ENCODE measurements around the gene WWOX.
A peak's percentile ranks its signal among the peaks of the same experiment; 100 is the strongest.

Gene WWOX

DNA sequence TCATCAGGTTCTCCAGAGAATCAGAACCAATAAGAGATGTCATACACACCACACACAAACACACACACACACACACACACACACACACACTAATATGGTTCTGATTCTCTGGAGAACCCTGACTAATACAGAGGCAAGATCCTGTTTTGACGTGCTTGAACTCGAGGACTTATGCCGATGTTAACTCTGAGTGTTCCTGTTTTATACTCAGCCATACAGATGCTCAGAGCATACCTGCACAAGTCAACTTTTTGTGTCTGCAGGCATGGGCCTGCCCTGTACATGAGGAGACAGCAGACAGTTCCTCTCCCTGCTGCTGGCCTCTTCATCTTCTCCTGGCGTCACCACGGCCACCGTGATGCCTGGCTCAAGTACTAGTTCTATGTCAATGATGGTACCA lies 635.9 kb downstream of the WWOX start:
- Mint-ChIP-seq H3K4me3 (no peak overlapping the region), H3K4me1 (ENCODE audit: low read depth) (peaks cover 7% of the 10 kb centered on the region), H3K27ac (no peak overlapping the region), H3K27me3 (no peaks in the 10 kb centered on the region), H3K9me3 (no peaks in the 10 kb centered on the region), H3K36me3 (ENCODE audit: low read depth) (no peaks in the 10 kb centered on the region)
- no peak for DNase-seq

DNA sequence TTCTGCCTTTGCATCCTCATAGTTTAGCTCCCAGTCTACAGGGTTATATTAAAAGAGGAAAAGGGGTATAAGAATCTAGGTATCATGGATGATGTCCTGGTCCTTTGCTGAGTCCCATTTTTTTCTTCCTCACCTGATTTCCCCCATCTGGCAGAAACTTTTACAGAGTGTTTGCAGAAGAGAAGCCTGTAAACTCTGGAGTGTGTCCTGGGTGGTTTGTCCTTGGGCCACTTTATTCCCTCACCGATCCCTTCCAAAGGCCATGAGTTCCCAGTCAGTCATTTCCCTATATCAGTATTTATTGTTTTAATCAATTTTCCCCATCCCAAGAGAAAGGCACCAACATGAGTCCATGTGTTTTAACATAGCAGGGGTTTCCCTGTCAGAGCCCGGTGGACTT lies 638.2 kb downstream of the WWOX start:
- H3K4me1 Mint-ChIP-seq (ENCODE audit: low read depth) = peaks cover 16% of the 10 kb centered on the region
- no peaks in the 10 kb centered on the region for H3K9me3 Mint-ChIP-seq
- H3K4me3 Mint-ChIP-seq = no peak overlapping the region
- no peak for DNase-seq
- no peak overlapping the region for H3K27ac Mint-ChIP-seq
- H3K36me3 Mint-ChIP-seq (ENCODE audit: low read depth) = no peaks in the 10 kb centered on the region
- H3K27me3 Mint-ChIP-seq = no peaks in the 10 kb centered on the region

DNA sequence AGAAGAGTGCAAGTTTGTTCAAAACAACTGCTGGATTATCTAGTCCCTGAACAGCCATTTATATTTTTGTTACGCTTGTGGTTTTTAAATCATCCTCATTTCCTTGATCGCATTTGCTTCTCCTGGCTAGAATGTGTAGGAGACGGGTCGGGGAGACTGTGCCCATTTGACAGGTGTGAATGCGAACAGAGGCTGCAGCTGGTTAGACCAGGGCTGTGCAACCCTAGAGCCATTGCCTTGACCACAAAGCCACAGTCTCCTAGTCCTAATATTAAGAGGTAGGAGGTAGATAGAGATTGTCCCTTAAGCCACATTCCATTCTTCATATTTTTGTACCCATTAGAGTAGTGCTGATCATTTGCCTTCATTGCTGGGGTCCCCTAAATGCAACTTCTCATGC lies 639.1 kb downstream of the WWOX start:
- Mint-ChIP-seq H3K4me3 (no peak overlapping the region), H3K27me3 (no peaks in the 10 kb centered on the region), H3K9me3 (no peaks in the 10 kb centered on the region), H3K36me3 (ENCODE audit: low read depth) (no peaks in the 10 kb centered on the region), H3K27ac (no peak overlapping the region), H3K4me1 (ENCODE audit: low read depth) (peaks cover 25% of the 10 kb centered on the region)
- DNase-seq = no peak

DNA sequence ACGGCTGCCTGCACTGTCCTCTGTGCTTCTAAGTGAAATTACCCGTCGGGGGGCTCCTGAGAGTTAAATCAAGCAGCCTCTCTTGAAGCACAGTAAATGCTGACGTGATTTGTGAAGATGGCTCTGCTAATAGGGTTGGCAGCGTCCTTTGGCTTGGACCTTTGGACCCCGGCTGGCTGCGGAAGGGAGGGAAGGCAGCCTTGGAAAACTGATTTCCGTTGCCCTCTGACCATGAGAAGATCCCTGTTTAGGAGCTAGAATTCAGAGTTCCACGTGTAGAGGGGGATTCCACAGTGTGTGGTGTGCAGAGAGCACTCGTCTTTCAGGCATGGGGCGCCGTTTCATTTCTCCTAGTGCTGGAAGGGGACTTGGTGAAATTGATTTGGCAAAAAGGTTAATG lies 640.8 kb downstream of the WWOX start:
- no peaks in the 10 kb centered on the region for H3K9me3 Mint-ChIP-seq
- DNase-seq = no peak
- peaks cover 29% of the 10 kb centered on the region for H3K4me1 Mint-ChIP-seq (ENCODE audit: low read depth)
- H3K27ac Mint-ChIP-seq = no peak overlapping the region
- no peaks in the 10 kb centered on the region for H3K36me3 Mint-ChIP-seq (ENCODE audit: low read depth)
- no peak overlapping the region for H3K4me3 Mint-ChIP-seq
- H3K27me3 Mint-ChIP-seq = no peaks in the 10 kb centered on the region

DNA sequence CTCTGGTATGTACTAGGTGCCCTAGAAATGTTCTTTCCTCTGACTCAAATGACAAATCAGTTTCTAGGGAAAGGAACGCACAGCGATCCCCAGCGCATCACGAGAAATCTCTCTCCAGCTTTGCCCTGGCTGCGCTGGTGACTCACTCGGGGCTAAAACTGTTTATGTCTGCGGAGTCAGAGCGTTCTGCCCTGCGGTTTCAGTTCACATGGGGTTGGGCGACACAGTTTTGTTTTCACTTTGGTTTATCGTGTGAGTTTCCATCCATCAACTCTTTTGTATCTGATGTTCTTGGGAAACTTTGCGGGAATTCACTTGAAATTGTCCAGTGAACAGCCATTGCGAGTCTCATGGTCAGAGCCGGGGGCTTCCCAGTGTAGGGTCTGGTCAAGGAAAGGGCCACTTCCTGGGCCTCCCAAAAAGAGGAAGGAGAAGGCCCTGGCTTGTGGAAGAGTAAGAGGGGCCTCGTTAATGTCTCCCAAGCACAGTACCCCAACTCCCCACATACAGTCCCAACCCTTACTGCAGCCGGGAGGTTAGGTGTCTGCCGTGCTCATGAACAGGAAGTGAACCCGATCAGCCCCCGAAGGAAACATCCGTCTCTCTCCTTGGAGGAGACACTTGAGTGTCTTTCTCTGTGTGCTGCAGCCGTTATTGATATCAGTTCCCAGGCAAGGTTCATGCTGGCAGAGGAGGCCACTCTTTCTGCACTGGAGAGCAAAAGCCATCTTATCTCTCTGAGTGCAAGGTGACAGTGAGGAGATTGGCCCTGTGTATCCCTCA lies 643.2 kb downstream of the WWOX start:
- peak; percentile 80 for DNase-seq
- Mint-ChIP-seq H3K4me3 (peak overlapping the region; percentile 67), H3K36me3 (ENCODE audit: low read depth) (no peaks in the 10 kb centered on the region), H3K27ac (peak overlapping the region; percentile 94), H3K4me1 (ENCODE audit: low read depth) (peaks cover 29% of the 10 kb centered on the region), H3K27me3 (no peaks in the 10 kb centered on the region), H3K9me3 (peaks cover 5% of the 10 kb centered on the region)

DNA sequence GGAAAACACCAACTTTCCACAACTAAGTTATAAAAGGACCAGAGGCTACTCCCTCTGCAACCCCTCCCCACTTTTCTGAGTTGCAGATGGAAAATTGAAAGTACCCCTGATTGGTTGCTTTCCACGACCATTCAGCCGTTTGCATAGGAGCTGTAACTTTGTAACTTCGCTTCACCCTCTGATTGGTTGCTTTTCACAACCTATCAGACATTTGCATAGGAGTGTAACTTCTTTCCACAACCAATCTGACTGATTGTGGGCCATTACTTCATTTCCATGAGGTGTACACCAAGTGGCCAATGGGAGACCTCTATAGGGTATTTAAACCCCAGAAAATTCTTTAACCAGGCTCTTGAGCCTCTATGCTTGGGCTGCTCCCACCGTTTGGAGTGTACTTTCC lies 644.1 kb downstream of the WWOX start:
- Mint-ChIP-seq H3K27me3 (no peaks in the 10 kb centered on the region), H3K27ac (peak overlapping the region; percentile 94), H3K36me3 (ENCODE audit: low read depth) (no peaks in the 10 kb centered on the region), H3K4me1 (ENCODE audit: low read depth) (peaks cover 28% of the 10 kb centered on the region), H3K4me3 (no peak overlapping the region), H3K9me3 (peaks cover 5% of the 10 kb centered on the region)
- DNase-seq = no peak

DNA sequence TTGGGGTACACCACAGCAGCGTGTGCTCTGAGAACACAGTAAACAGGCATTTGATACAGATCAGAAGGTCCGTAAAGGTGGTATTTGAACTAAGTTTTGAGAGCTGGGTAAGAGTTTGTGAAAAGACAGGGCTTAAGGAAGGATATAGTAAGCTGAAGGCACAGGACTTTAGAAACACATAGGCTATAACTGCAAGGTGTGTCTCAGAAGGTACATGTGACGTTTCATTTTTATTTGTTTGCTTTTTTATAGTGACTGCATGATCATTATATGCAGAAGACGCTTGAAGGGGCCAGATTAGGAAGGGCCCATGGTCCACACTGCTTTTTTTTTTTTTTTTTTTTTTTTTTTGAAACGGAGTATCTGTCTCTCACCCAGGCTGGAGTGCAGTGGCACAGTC lies 644.6 kb downstream of the WWOX start:
- Mint-ChIP-seq H3K27me3 (no peaks in the 10 kb centered on the region), H3K36me3 (ENCODE audit: low read depth) (no peaks in the 10 kb centered on the region), H3K4me1 (ENCODE audit: low read depth) (peaks cover 34% of the 10 kb centered on the region), H3K4me3 (no peak overlapping the region), H3K9me3 (peaks cover 5% of the 10 kb centered on the region), H3K27ac (no peak overlapping the region)
- no peak for DNase-seq

DNA sequence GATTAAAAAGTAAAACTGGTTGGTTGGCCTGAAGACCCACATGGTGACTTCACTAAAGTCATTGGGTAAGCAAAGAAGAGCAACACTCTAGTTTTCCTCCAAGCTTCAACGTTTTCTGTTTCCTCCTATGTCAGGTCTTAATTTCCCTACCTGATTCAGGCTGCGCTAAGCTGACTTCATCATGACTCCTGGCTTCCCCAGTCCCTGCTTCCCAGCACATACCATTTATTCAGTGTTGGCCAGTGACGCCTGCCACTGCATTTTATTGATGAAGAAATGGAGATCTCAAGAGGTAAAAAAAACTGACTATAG lies 645.3 kb downstream of the WWOX start:
- Mint-ChIP-seq H3K4me1 (ENCODE audit: low read depth) (peaks cover 40% of the 10 kb centered on the region), H3K4me3 (no peak overlapping the region), H3K27me3 (no peaks in the 10 kb centered on the region), H3K27ac (no peak overlapping the region), H3K9me3 (peaks cover 5% of the 10 kb centered on the region), H3K36me3 (ENCODE audit: low read depth) (no peaks in the 10 kb centered on the region)
- no peak for DNase-seq

DNA sequence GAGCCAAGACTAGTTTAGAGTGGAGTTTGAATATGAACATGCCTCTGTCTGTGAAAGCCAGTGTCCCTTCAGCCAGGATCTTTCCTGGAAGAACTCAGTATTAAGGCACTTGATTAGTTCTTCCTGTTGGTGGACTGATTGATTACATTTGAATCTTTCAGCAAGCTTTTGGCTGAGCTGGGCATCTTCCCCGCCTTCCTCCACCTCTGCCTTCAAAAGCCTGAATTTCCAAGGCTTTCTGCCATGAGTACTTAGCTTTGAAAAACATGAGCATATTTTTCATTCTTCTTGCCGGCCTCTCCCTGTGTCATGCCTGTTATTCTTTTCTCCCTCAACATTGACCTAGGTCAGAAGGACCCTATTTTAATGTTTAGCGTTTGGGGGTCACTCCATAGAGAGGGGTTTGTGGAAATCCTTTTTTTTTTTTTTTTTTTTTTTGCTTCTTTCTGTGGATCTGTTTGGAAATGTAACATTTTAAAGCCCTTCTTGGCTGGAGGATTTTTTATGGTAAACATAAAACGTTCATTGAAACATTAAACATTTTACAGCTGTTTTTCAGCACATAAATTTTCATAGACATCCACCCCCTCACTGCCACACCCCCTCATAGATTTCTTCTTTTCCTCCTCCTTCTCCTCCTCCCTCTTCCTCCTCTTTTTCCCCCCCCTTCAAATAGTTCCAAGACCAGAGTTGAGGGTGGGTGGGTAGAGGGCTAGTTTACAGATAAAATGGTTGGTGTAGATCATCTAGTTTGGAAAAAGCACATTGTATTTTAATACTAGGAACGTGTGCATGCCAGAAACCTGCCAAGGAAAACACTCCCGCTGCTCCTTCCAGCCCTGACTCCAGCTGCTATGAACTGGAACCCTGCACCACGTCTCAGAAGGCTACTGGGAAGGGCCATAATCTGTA lies 645.9 kb downstream of the WWOX start:
- Mint-ChIP-seq H3K36me3 (ENCODE audit: low read depth) (no peaks in the 10 kb centered on the region), H3K9me3 (peaks cover 5% of the 10 kb centered on the region), H3K4me3 (no peak overlapping the region), H3K27me3 (no peaks in the 10 kb centered on the region), H3K4me1 (ENCODE audit: low read depth) (peaks cover 45% of the 10 kb centered on the region), H3K27ac (no peak overlapping the region)
- no peak for DNase-seq

DNA sequence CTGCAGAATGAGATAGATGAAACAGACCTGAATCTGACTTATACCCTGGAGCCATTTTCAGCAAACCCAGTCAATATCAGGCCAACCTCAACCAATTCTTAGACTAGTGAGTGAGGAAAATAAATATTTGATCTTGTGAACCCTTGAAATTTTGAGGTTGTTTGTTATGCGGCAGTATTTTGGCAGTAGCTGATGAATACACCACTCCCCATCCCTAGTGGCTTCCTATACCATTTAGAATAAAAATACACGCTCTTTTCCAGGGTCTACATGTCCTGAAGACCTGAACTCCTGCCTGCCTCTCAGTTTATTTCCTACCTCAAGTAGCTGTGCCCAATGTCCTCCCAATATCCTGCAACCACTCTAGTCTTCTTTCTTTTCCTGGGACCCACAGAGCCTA lies 647.3 kb downstream of the WWOX start:
- Mint-ChIP-seq H3K4me3 (no peak overlapping the region), H3K36me3 (ENCODE audit: low read depth) (no peaks in the 10 kb centered on the region), H3K27ac (no peak overlapping the region), H3K9me3 (peaks cover 5% of the 10 kb centered on the region), H3K27me3 (no peaks in the 10 kb centered on the region), H3K4me1 (ENCODE audit: low read depth) (peaks cover 51% of the 10 kb centered on the region)
- no peak for DNase-seq

DNA sequence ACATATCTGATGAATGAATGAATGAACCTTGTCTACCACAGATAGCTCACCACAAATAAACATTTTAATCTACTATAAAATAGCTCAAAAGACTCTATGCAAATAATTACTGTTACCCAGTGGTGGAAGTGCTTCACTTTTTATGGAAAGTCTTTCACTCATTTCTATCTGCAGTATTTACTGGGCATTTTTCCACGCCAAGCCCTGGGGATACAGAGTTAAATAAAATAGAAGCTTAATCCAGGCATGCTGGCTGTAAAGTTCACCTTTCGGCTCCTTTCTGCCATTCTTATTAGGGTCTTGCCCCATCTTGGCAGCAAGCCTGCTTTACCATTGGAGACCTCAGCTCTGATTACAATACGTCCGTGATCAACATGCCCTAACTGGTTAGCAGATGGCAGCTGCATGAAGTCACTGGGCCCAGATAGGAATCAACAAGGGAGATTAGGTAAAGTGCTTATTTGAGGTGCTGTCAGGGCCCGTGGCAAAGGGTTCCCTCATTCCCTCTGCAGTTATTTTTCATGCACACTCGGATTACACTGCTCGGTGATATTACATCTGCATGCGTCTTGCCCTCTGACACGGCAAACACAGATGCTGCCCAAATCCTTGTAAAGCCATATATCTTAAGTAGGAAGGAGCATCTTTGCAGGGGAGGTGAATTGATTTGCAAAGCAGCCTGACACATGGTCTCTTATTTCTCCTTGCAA lies 648.9 kb downstream of the WWOX start:
- DNase-seq = no peak
- H3K9me3 Mint-ChIP-seq = peaks cover 5% of the 10 kb centered on the region

DNA sequence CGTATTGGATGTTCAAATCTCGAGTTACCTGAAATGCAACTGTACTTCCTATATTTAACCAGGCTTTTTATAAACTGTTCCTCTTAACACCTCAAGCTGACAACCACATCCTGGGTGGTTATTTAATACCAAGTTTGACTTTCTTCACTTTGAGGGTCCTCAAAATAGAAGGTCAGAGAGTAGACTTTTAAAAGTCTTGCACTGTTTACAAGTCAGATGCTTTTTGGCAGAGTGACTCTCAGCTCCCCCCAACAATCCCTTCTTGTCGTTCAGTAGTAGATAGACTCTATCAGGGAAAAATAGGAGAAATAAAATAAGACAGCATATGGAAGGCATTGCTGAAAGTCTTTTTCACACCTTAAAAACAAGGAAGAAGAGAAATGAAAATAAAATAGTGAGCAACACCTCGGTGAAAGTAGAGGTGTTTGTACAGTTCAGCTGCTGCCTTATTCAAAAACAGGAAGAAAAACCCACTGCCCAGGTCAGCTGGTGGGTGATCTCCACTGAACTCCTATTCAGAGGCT lies 650.4 kb downstream of the WWOX start:
- no peaks in the 10 kb centered on the region for H3K27me3 Mint-ChIP-seq
- no peaks in the 10 kb centered on the region for H3K36me3 Mint-ChIP-seq (ENCODE audit: low read depth)
- no peak overlapping the region for H3K27ac Mint-ChIP-seq
- H3K9me3 Mint-ChIP-seq = peaks cover 5% of the 10 kb centered on the region
- peaks cover 27% of the 10 kb centered on the region for H3K4me1 Mint-ChIP-seq (ENCODE audit: low read depth)
- DNase-seq = no peak
- H3K4me3 Mint-ChIP-seq = peak overlapping the region; percentile 28

More for the DNA sequence above, 648.9 kb downstream of the WWOX start:
- Mint-ChIP-seq H3K4me3 (no peak overlapping the region), H3K27ac (no peak overlapping the region), H3K36me3 (ENCODE audit: low read depth) (no peaks in the 10 kb centered on the region), H3K4me1 (ENCODE audit: low read depth) (peaks cover 35% of the 10 kb centered on the region), H3K27me3 (no peaks in the 10 kb centered on the region)

DNA sequence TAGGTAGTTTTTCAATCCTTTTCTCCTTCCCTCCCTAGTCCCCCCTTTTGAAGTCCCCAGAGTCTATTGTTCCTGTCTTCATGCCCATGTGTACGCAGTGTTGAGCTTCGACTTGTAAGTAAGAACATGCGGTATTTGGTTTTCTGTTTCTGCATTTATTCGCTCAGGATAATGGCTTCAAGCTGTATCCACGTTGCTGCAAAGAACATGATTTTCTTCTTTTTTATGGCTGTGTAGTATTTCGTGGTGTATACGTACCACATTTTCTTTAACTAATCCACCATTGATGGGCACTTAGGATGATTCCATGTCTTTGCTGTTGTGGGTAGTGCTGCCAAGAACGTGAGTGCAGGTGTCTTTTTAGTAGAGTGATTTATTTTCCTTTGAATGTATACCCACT lies 651.2 kb downstream of the WWOX start:
- DNase-seq = no peak
- Mint-ChIP-seq H3K9me3 (peaks cover 5% of the 10 kb centered on the region), H3K36me3 (ENCODE audit: low read depth) (no peaks in the 10 kb centered on the region), H3K27me3 (no peaks in the 10 kb centered on the region), H3K4me1 (ENCODE audit: low read depth) (peaks cover 25% of the 10 kb centered on the region), H3K27ac (no peak overlapping the region), H3K4me3 (no peak overlapping the region)

DNA sequence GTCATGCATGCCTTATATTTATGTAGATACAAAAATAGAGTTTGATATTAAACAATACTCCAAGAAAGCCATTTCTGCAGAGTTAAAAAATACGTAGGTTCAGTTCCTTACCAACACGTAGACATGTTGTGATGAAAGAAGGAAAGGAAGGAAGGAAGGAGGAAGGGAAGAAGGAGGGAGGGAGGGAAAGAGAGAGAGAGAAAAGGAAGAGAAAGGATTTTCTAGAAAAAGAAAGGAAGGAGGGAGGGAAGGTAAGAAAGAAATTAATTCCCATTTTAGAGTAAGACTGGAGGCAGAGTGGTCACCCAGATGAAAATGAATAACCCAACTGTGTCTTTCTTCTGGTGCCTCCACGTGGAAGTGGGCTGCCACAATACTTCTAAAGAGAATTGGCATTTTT lies 652.1 kb downstream of the WWOX start:
- Mint-ChIP-seq H3K9me3 (peaks cover 5% of the 10 kb centered on the region), H3K27ac (no peak overlapping the region), H3K4me3 (no peak overlapping the region), H3K27me3 (no peaks in the 10 kb centered on the region), H3K36me3 (ENCODE audit: low read depth) (no peaks in the 10 kb centered on the region), H3K4me1 (ENCODE audit: low read depth) (peaks cover 25% of the 10 kb centered on the region)
- no peak for DNase-seq
